ENCODE results near the gene KLHL26. TPM values are rescaled to one million over a fixed set of nuclear protein-coding genes. Genes with fewer than 3 reads are reported as not detected.

Gene KLHL26
- total and polyA plus RNA-seq, 2 donors = 2.5 to 12.5 TPM

DNA sequence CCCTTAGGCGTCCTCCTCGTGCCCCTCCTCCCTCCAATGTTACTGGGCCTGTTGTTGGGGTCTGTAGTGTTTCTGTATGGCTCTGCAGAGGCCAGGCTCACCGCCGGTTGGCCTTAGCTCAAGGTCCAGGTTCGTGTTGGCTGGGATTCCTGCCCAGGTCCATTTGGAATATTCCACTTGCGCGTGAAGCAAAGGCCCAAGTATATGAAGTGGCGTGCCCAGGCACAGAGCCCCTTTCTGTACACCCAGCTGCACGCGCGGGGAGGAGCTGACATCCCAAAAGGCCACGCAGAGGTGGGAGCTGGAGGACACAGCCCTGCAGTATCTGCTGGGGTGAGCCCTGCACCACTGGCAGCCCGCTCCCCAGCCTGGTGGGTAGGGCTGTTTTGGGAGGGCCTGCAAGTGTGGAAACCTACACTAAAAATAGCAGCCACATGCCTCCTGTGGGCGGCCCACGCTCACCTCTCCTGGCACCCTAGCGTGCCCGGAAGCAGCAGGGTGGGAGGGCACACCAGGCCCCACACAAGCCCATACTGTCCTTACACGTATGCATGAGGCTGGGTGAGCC, 76.8 kb downstream of the KLHL26 start:
- Histone ChIP-seq H3K4me3 (ENCODE audit: low read depth, low read length) (no peak overlapping the region), H3K27ac (ENCODE audit: low read depth) (no peak overlapping the region), H3K36me3 (ENCODE audit: insufficient read depth) (no peaks in the 10 kb centered on the region), H3K4me1 (ENCODE audit: insufficient read depth) (no peaks in the 10 kb centered on the region)
- no peak for DNase-seq (ENCODE audit: extremely low spot score)
- WGBS = 78% methylated on average over 18 of the region's 18 CpGs

DNA sequence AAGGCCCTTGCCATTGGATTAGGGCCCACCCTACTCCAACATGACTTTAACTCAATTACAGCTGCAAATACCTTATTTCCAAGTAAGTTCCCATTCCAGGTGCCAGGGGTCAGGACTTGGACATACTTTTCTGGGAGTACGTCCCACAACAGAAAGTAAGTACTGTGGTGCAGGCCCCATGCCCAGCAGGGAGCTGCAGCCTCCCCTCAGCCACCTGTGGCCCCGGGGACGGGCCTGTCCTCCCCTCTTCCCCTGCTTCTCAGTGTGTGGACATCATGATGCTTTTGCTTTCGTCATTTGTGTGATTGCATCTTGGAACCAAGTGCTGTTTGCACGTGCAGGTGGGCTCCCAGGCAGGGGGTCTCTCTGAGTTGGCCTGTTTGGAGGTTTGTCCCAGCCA, 78.6 kb downstream of the KLHL26 start:
- H3K4me1 ChIP-seq (ENCODE audit: insufficient read depth) = no peaks in the 10 kb centered on the region
- H3K4me3 ChIP-seq (ENCODE audit: low read depth, low read length) = no peak overlapping the region
- no peaks in the 10 kb centered on the region for H3K36me3 ChIP-seq (ENCODE audit: insufficient read depth)
- no peak for DNase-seq (ENCODE audit: extremely low spot score)
- 89% methylated on average over 5 of the region's 5 CpGs for WGBS
- no peak overlapping the region for H3K27ac ChIP-seq (ENCODE audit: low read depth)

DNA sequence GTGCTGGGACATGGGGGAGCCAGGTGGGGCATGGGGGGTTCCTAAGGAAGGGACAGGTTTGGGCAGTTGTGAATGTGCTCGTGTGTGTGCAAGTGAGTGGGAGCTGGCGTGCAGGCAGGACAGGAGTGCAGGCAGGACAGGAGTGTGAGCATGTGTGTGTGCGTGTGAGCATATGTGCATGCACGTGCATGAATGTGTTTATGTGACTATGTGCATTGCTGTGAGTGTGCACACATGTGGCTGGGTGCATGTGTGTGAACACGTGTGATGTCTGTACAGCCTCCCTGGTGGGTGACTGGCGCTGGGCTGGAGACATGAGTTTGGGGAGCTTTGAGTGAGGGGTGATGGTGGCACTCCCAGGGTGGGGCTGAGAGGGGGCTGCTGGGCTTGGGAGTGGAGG, 80.0 kb downstream of the KLHL26 start:
- 93% methylated on average over 6 of the region's 6 CpGs for WGBS
- Histone ChIP-seq H3K27ac (ENCODE audit: low read depth) (no peak overlapping the region), H3K4me1 (ENCODE audit: insufficient read depth) (no peaks in the 10 kb centered on the region), H3K4me3 (ENCODE audit: low read depth, low read length) (no peak overlapping the region), H3K36me3 (ENCODE audit: insufficient read depth) (no peaks in the 10 kb centered on the region)
- DNase-seq (ENCODE audit: extremely low spot score) = no peak

DNA sequence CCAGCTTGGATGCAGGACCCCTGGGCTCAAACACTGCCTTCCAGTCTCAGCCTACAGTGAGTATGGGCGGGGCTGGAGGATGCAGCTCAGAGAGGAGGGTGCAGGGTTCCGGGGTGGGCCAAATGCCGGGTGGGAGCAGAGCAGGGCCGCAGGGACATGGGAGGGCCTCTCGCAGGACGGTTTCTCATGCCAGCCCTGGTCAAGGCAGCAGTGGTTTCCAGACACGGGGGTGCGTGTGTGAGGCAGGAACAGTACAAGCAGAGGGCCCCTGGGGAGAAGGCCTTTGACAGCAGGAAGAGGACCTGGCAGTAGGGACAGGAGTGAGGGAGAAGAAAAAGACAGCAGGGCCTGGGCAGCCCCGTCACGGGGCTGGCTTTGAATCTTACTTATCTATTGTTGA, 80.8 kb downstream of the KLHL26 start:
- Histone ChIP-seq H3K4me1 (ENCODE audit: insufficient read depth) (no peaks in the 10 kb centered on the region), H3K36me3 (ENCODE audit: insufficient read depth) (no peaks in the 10 kb centered on the region), H3K27ac (ENCODE audit: low read depth) (no peak overlapping the region), H3K4me3 (ENCODE audit: low read depth, low read length) (no peak overlapping the region)
- no peak for DNase-seq (ENCODE audit: extremely low spot score)
- 76% methylated on average over 10 of the region's 10 CpGs for WGBS

- no peak overlapping the region for H3K4me3 ChIP-seq (ENCODE audit: low read depth, low read length)
- no peaks in the 10 kb centered on the region for H3K36me3 ChIP-seq (ENCODE audit: insufficient read depth)
- no peak for DNase-seq (ENCODE audit: extremely low spot score)
- no peaks in the 10 kb centered on the region for H3K4me1 ChIP-seq (ENCODE audit: insufficient read depth)
- no peak overlapping the region for H3K27ac ChIP-seq (ENCODE audit: low read depth)
- 82% methylated on average over 5 of the region's 5 CpGs for WGBS
Observed at GRCh38 chr19:18718015-18718526, 81.2 kb downstream of the KLHL26 start.

GRCh38 chr19:18718846-18719458, 82.1 kb downstream of the KLHL26 start:
- no peaks in the 10 kb centered on the region for H3K4me1 ChIP-seq (ENCODE audit: insufficient read depth)
- 88% methylated on average over 16 of the region's 16 CpGs for WGBS
- no peak overlapping the region for H3K4me3 ChIP-seq (ENCODE audit: low read depth, low read length)
- H3K27ac ChIP-seq (ENCODE audit: low read depth) = no peak overlapping the region
- no peaks in the 10 kb centered on the region for H3K36me3 ChIP-seq (ENCODE audit: insufficient read depth)
- no peak for DNase-seq (ENCODE audit: extremely low spot score)

DNA sequence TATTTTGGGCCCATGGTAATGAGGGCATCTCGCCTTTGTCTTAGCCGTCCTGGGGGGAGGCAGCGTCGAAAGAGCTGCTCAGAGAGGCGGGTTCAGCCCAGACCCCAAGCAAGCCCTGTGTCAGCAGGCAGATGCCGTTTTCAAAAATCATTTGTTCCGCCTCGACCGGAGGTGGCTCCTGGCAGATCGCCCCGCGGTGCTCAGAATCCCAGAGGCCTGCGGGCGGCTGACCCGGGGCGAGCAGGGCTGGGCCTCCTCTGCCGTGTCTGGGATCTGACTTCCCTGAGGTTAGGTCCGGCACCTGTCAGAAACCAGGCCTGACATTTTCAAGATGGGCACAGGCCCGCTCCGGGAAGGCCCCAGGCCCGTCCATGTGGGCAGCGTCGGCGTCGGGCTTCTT, 82.7 kb downstream of the KLHL26 start:
- H3K36me3 ChIP-seq (ENCODE audit: insufficient read depth) = no peaks in the 10 kb centered on the region
- no peak overlapping the region for H3K4me3 ChIP-seq (ENCODE audit: low read depth, low read length)
- no peaks in the 10 kb centered on the region for H3K4me1 ChIP-seq (ENCODE audit: insufficient read depth)
- WGBS = 78% methylated on average over 25 of the region's 25 CpGs
- DNase-seq (ENCODE audit: extremely low spot score) = no peak
- H3K27ac ChIP-seq (ENCODE audit: low read depth) = no peak overlapping the region

Small RNA genes lying within 50 kb of the gene (small RNA-seq; reads per million reads assigned to genes)
- not detected for gene RN7SL155P

Other genes starting within 250 kb of the KLHL26 start
- 2.9 TPM for gene LRRC25, start 239.4 kb upstream of the KLHL26 start, total RNA-seq
- 7.0 TPM for gene LRRC25, start 239.4 kb upstream of the KLHL26 start, polyA plus RNA-seq
- gene SSBP4, start 217.6 kb upstream of the KLHL26 start, total RNA-seq = 28.8 TPM
- 81.3 TPM for gene SSBP4, start 217.6 kb upstream of the KLHL26 start, polyA plus RNA-seq
- gene ISYNA1, start 198.9 kb upstream of the KLHL26 start, total RNA-seq = 26.0 TPM
- gene ISYNA1, start 198.9 kb upstream of the KLHL26 start, polyA plus RNA-seq = 35.6 TPM
- 9.7 TPM for gene ELL, start 115.0 kb upstream of the KLHL26 start, total RNA-seq
- gene ELL, start 115.0 kb upstream of the KLHL26 start, polyA plus RNA-seq = 13.9 TPM
- gene FKBP8, start 93.5 kb upstream of the KLHL26 start, total RNA-seq = 71.3 TPM
- gene FKBP8, start 93.5 kb upstream of the KLHL26 start, polyA plus RNA-seq = 317 TPM
- 33.8 TPM for gene KXD1, start 79.2 kb upstream of the KLHL26 start, total RNA-seq
- 120 TPM for gene KXD1, start 79.2 kb upstream of the KLHL26 start, polyA plus RNA-seq
- gene UBA52, start 65.2 kb upstream of the KLHL26 start, total RNA-seq = 610 TPM
- gene UBA52, start 65.2 kb upstream of the KLHL26 start, polyA plus RNA-seq = 1,360 TPM
- gene REX1BD, start 48.2 kb upstream of the KLHL26 start, total RNA-seq = 18.9 TPM
- 103 TPM for gene REX1BD, start 48.2 kb upstream of the KLHL26 start, polyA plus RNA-seq
- gene CRLF1, start 30.2 kb upstream of the KLHL26 start, total RNA-seq = 2.5 TPM
- 119 TPM for gene CRLF1, start 30.2 kb upstream of the KLHL26 start, polyA plus RNA-seq
- 3.9 TPM for gene TMEM59L, start 24.2 kb upstream of the KLHL26 start, total RNA-seq
- gene TMEM59L, start 24.2 kb upstream of the KLHL26 start, polyA plus RNA-seq = 5.5 TPM
- 4.8 TPM for gene CRTC1, start 46.7 kb downstream of the KLHL26 start, total RNA-seq
- 13.6 TPM for gene CRTC1, start 46.7 kb downstream of the KLHL26 start, polyA plus RNA-seq
- 0.90 TPM for gene COMP, start 154.3 kb downstream of the KLHL26 start, total RNA-seq
- 25.0 TPM for gene COMP, start 154.3 kb downstream of the KLHL26 start, polyA plus RNA-seq
- 34.4 TPM for gene UPF1, start 194.9 kb downstream of the KLHL26 start, total RNA-seq
- 52.9 TPM for gene UPF1, start 194.9 kb downstream of the KLHL26 start, polyA plus RNA-seq